Gastrocnemius medialis (tissue), 4 donors: Measurements from ENCODE around the gene ZNF738.

ENCODE experiments used
- CTCF ChIP-seq, 5 experiments: fragments of 450-650 bp in 3 of 5; fragments of 200-600 bp in 2 of 5; sonication (generic) in 2 of 5; IDR thresholded peaks in 4 of 5; conservative IDR thresholded peaks in 1 of 5; 1 replicate in 4 of 5; 2 replicates in 1 of 5; pipeline ENCODE4 v1.5.1; 2016 to 2019; ENCODE audit warnings: antibody characterized with exemption in 5 of 5, mild to moderate bottlenecking in 3 of 5, moderate library complexity in 3 of 5
- POLR2A ChIP-seq, 2 donors: fragments of 450-650 bp; IDR thresholded peaks; one replicate each; pipeline ENCODE4 v1.6.1; 2017; ENCODE audit warnings: antibody characterized with exemption in 2 of 2, mild to moderate bottlenecking in 2 of 2, moderate library complexity in 2 of 2

GRCh38 chr19:21323000-21323399 is 35.8 kb upstream of the ZNF738 start:
- no peak for TF ChIP-seq CTCF (IDR thresholded peaks at IDR 0.05 in 4 of 5, conservative IDR thresholded peaks at IDR 0.05 in 1 of 5)
- no peak for TF ChIP-seq POLR2A (IDR thresholded peaks at IDR 0.05)
